Large intestine (tissue), 3 donors: ENCODE measurements around the gene SHC1. TPM values are rescaled to one million over a fixed set of nuclear protein-coding genes. Genes with fewer than 3 reads are reported as not detected.
"Not testable (repeated sequence)": the region's sequence is repeated elsewhere in the genome, so short reads cannot be mapped to it uniquely, and the experiment has no call there.

Source experiments
- DNase-seq, 2 donors: peaks; one replicate each; pipeline versions ENCODE4 v3.0.0 to v3.0.0-alpha.2; 2013
- H3K27ac ChIP-seq: one replicate; pipeline ENCODE4 v1.5.1; 2013; ENCODE audit warnings: low read length
- H3K27me3 ChIP-seq: 2 replicates; pipeline ENCODE4 v1.6.1; 2013; ENCODE audit warnings: low read length; ENCODE audit not compliant: control insufficient read depth, insufficient read depth
- H3K36me3 ChIP-seq: 2 replicates; pipeline ENCODE4 v1.6.1; 2013; ENCODE audit warnings: low read length; ENCODE audit not compliant: control insufficient read depth, insufficient read depth
- H3K4me1 ChIP-seq: one replicate; pipeline ENCODE4 v1.6.1; 2013; ENCODE audit warnings: low read length; ENCODE audit not compliant: control insufficient read depth, insufficient read depth
- H3K4me3 ChIP-seq: one replicate; pipeline ENCODE4 v1.5.1; 2013; ENCODE audit warnings: low read length
- H3K9me3 ChIP-seq: one replicate; pipeline ENCODE4 v1.6.1; 2013; ENCODE audit warnings: mild to moderate bottlenecking, low read depth, low read length, moderate library complexity; ENCODE audit not compliant: control insufficient read depth
- WGBS: methylation state at CpG from one replicate; pipeline ENCODE4 v1.1.5; 2013; ENCODE audit warnings: low lambda C conversion rate; ENCODE audit not compliant: insufficient coverage; 5-methylcytosine and 5-hydroxymethylcytosine counted together
- polyA plus RNA-seq: library from polyadenylated mRNA; unstranded; fragments of 120-200 nt; gene quantifications from one replicate; pipeline ENCODE4 v1.2.1, GENCODE V29; 2013

Gene SHC1
- polyA plus RNA-seq, 1 donor, result 76.4 TPM

GRCh38 chr1:154983776-154984466 is 13.4 kb upstream of the SHC1 start:
- peak overlapping the region; percentile 86 for H3K4me3 ChIP-seq
- H3K9me3 ChIP-seq, result no peaks in the 10 kb centered on the region
- peaks cover 8% of the 10 kb centered on the region for H3K4me1 ChIP-seq
- H3K27ac ChIP-seq, result peak overlapping the region; percentile 46
- no peaks in the 10 kb centered on the region for H3K27me3 ChIP-seq
- DNase-seq, result peak in 1 of 2 donors; percentile 28
- H3K36me3 ChIP-seq, result peaks cover 26% of the 10 kb centered on the region
- no CpG with 5 or more reads among the region's 17 CpGs for WGBS

- Histone ChIP-seq H3K27ac (peak within 1 kb of the TSS; percentile 46), H3K27me3 (no peaks in the 10 kb centered on the region), H3K36me3 (peaks cover 22% of the 10 kb centered on the region), H3K4me3 (peak within 1 kb of the TSS; percentile 86), H3K4me1 (peaks cover 5% of the 10 kb centered on the region), H3K9me3 (no peaks in the 10 kb centered on the region)
- peak; percentile 98 to 100 for DNase-seq
- WGBS, result 0% methylated on average over 3 of the region's 26 CpGs
Observed at GRCh38 chr1:154982897-154983648, 12.5 kb upstream of the SHC1 start, which contains the start of gene FLAD1. Gene FLAD1 (plus strand): TSS chr1:154983344. CDS start chr1:154983695, 351 bp downstream.

- no peaks in the 10 kb centered on the region for H3K27me3 ChIP-seq
- no CpG with 5 or more reads among the region's 6 CpGs for WGBS
- H3K27ac ChIP-seq, result no peak overlapping the region
Observed at GRCh38 chr1:154982341-154982740, 11.8 kb upstream of the SHC1 start.

GRCh38 chr1:154978360-154978759 is 7.8 kb upstream of the SHC1 start:
- no peak overlapping the region for H3K27ac ChIP-seq
- no peaks in the 10 kb centered on the region for H3K9me3 ChIP-seq
- no peak overlapping the region for H3K4me3 ChIP-seq
- no peak for DNase-seq
- H3K36me3 ChIP-seq, result peaks cover 10% of the 10 kb centered on the region
- peaks cover 13% of the 10 kb centered on the region for H3K4me1 ChIP-seq
- WGBS, result no CpG with 5 or more reads among the region's 3 CpGs
- H3K27me3 ChIP-seq, result no peaks in the 10 kb centered on the region

More at GRCh38 chr1:154982341-154982740, 11.8 kb upstream of the SHC1 start:
- Histone ChIP-seq H3K4me3 (no peak overlapping the region), H3K4me1 (peaks cover 5% of the 10 kb centered on the region), H3K36me3 (peaks cover 15% of the 10 kb centered on the region), H3K9me3 (no peaks in the 10 kb centered on the region)
- DNase-seq, result no peak

GRCh38 chr1:154977762-154978161 is 7.2 kb upstream of the SHC1 start:
- not testable (repeated sequence) for DNase-seq, H3K9me3 ChIP-seq, H3K36me3 ChIP-seq, H3K4me3 ChIP-seq, H3K27me3 ChIP-seq, H3K27ac ChIP-seq
- H3K4me1 ChIP-seq, result peaks cover 17% of the 10 kb centered on the region
- no CpG with 5 or more reads among the region's 3 CpGs for WGBS

GRCh38 chr1:154975409-154976059 is 5.0 kb upstream of the SHC1 start:
- Histone ChIP-seq H3K36me3 (peaks cover 10% of the 10 kb centered on the region), H3K27me3 (no peaks in the 10 kb centered on the region), H3K4me3 (peak overlapping the region; percentile 80), H3K4me1 (peaks cover 31% of the 10 kb centered on the region), H3K9me3 (no peaks in the 10 kb centered on the region), H3K27ac (peak overlapping the region; percentile 100)
- 0% methylated on average over 4 of the region's 24 CpGs for WGBS
- peak; percentile 58 to 84 for DNase-seq

- peak overlapping the region; percentile 100 for H3K27ac ChIP-seq
- peaks cover 37% of the 10 kb centered on the region for H3K4me1 ChIP-seq
- H3K4me3 ChIP-seq, result peak overlapping the region; percentile 80
- peaks cover 12% of the 10 kb centered on the region for H3K36me3 ChIP-seq
- H3K27me3 ChIP-seq, result no peaks in the 10 kb centered on the region
- peak; percentile 96 to 98 for DNase-seq
- H3K9me3 ChIP-seq, result no peaks in the 10 kb centered on the region
- 0% methylated on average over 4 of the region's 30 CpGs for WGBS
Observed at GRCh38 chr1:154974808-154975408, 4.4 kb upstream of the SHC1 start.

GRCh38 chr1:154974102-154974807 is 3.7 kb upstream of the SHC1 start, which contains the start of gene CKS1B:
Gene CKS1B (plus strand): TSS chr1:154974681. CDS start chr1:154974746, 65 bp downstream.
- H3K36me3 ChIP-seq, result peaks cover 11% of the 10 kb centered on the region
- peak within 1 kb of the TSS; percentile 100 for H3K27ac ChIP-seq
- peaks cover 38% of the 10 kb centered on the region for H3K4me1 ChIP-seq
- peak within 1 kb of the TSS; percentile 80 for H3K4me3 ChIP-seq
- no peaks in the 10 kb centered on the region for H3K27me3 ChIP-seq
- DNase-seq, result peak; percentile 100
- WGBS, result 0% methylated on average over 6 of the region's 47 CpGs
- no peaks in the 10 kb centered on the region for H3K9me3 ChIP-seq

- peak; percentile 98 to 99 for DNase-seq
- H3K4me1 ChIP-seq, result peaks cover 38% of the 10 kb centered on the region
Observed at GRCh38 chr1:154973344-154974101, 3.0 kb upstream of the SHC1 start.

More at GRCh38 chr1:154973344-154974101, 3.0 kb upstream of the SHC1 start:
- Histone ChIP-seq H3K27ac (peak overlapping the region; percentile 100), H3K9me3 (no peaks in the 10 kb centered on the region), H3K36me3 (peaks cover 18% of the 10 kb centered on the region), H3K4me3 (peak overlapping the region; percentile 68), H3K27me3 (no peaks in the 10 kb centered on the region)
- 0% methylated on average over 1 of the region's 37 CpGs for WGBS
